GM19372 (cell line): ENCODE results near the gene C2orf74.

Source experiments
- ATAC-seq: cut with Tn5 transposase; IDR thresholded peaks from one replicate; pipeline ENCODE4 v1.9.1; 2021; ENCODE audit warnings: mild to moderate bottlenecking, low read depth, moderate library complexity; ENCODE audit not compliant: unreplicated experiment

C2orf74 gene

GRCh38 chr2:61210332-61210981 is 48.5 kb downstream of the C2orf74 start:
- no peak for ATAC-seq

- no peak for ATAC-seq
Observed at GRCh38 chr2:61214171-61214570, 52.2 kb downstream of the C2orf74 start.
